GM19035 (cell line): ENCODE data around the gene SRSF4.

Source experiments
- ATAC-seq: cut with Tn5 transposase; IDR thresholded peaks from one replicate; pipeline ENCODE4 v1.9.1; 2021; ENCODE audit not compliant: unreplicated experiment

SRSF4 gene

GRCh38 chr1:29099286-29099685 is 82.4 kb downstream of the SRSF4 start:
- no peak for ATAC-seq
